H9 (cell line): ENCODE data around the gene DYNLRB1. TPM values are rescaled to one million over a fixed set of nuclear protein-coding genes. Genes with fewer than 3 reads are reported as not detected.

Experiments
- DNase-seq: peaks from one replicate; pipeline ENCODE4 v3.0.0-alpha.2; 2017
- H2AFZ ChIP-seq: one replicate; pipeline ENCODE4 v1.6.1; 2013; ENCODE audit warnings: mild to moderate bottlenecking, low read length, control low read depth, moderate library complexity
- H2AK5ac ChIP-seq: 2 replicates; pipeline ENCODE4 v1.6.1; 2013; ENCODE audit warnings: low read length, control low read depth, mixed read lengths; ENCODE audit not compliant: insufficient read length
- H2BK120ac ChIP-seq: one replicate; pipeline ENCODE4 v1.6.1; 2013; ENCODE audit warnings: low read depth, mild to moderate bottlenecking, low read length, control low read depth, inconsistent platforms; ENCODE audit not compliant: poor library complexity, severe bottlenecking
- H2BK12ac ChIP-seq: 2 replicates; pipeline ENCODE4 v1.6.1; 2013; ENCODE audit warnings: low read length, control low read depth, mixed read lengths, low read depth; ENCODE audit not compliant: insufficient read length
- H2BK15ac ChIP-seq: 2 replicates; pipeline ENCODE4 v1.6.1; 2013; ENCODE audit warnings: low read depth, low read length, control low read depth
- H2BK20ac ChIP-seq: one replicate; pipeline ENCODE4 v1.6.1; 2013; ENCODE audit warnings: low read depth, mild to moderate bottlenecking, low read length, control low read depth, inconsistent platforms; ENCODE audit not compliant: poor library complexity, severe bottlenecking
- H2BK5ac ChIP-seq: 2 replicates; pipeline ENCODE4 v1.6.1; 2013; ENCODE audit warnings: low read length, control low read depth, mixed read lengths; ENCODE audit not compliant: insufficient read length
- H3K14ac ChIP-seq: 2 replicates; pipeline ENCODE4 v1.6.1; 2013; ENCODE audit warnings: low read length, control low read depth; ENCODE audit not compliant: insufficient read depth
- H3K18ac ChIP-seq: 2 replicates; pipeline ENCODE4 v1.6.1; 2013; ENCODE audit warnings: low read depth, mild to moderate bottlenecking, mixed read lengths, low read length, control low read depth; ENCODE audit not compliant: insufficient read length
- H3K23ac ChIP-seq: 2 replicates; pipeline ENCODE4 v1.6.1; 2013; ENCODE audit warnings: low read length, control low read depth, mixed read lengths, low read depth; ENCODE audit not compliant: insufficient read length
- H3K23me2 ChIP-seq: 2 replicates; pipeline ENCODE4 v1.6.1; 2013; ENCODE audit warnings: low read depth, mild to moderate bottlenecking, mixed read lengths, low read length, control low read depth; ENCODE audit not compliant: insufficient read length, poor library complexity, severe bottlenecking
- H3K27ac ChIP-seq: 2 replicates; pipeline ENCODE4 v1.5.1; 2013; ENCODE audit warnings: low read length, control low read depth, mixed read lengths, low read depth; ENCODE audit not compliant: insufficient read length
- H3K27me3 ChIP-seq: 2 replicates; pipeline ENCODE4 v1.6.1; 2013; ENCODE audit warnings: low read length, control low read depth, inconsistent platforms; ENCODE audit not compliant: insufficient read depth
- H3K4ac ChIP-seq: 2 replicates; pipeline ENCODE4 v1.6.1; 2013; ENCODE audit warnings: low read depth, mild to moderate bottlenecking, control low read depth, inconsistent platforms, low read length, moderate library complexity
- H3K4me1 ChIP-seq: 2 replicates; pipeline ENCODE4 v1.6.1; 2013; ENCODE audit warnings: low read length, control low read depth, inconsistent platforms; ENCODE audit not compliant: insufficient read depth
- H3K4me2 ChIP-seq: 2 replicates; pipeline ENCODE4 v1.6.1; 2013; ENCODE audit warnings: low read length, control low read depth, mixed read lengths; ENCODE audit not compliant: insufficient read length, insufficient read depth
- H3K56ac ChIP-seq: 2 replicates; pipeline ENCODE4 v1.6.1; 2013; ENCODE audit warnings: low read depth, mild to moderate bottlenecking, mixed read lengths, low read length, control low read depth; ENCODE audit not compliant: insufficient read length
- H3K79me1 ChIP-seq: 2 replicates; pipeline ENCODE4 v1.6.1; 2013; ENCODE audit warnings: low read depth, mild to moderate bottlenecking, moderate library complexity, low read length, control low read depth, inconsistent platforms; ENCODE audit not compliant: insufficient read depth, poor library complexity, severe bottlenecking
- H3K79me2 ChIP-seq: 2 replicates; pipeline ENCODE4 v1.6.1; 2013; ENCODE audit warnings: low read length, control low read depth, inconsistent platforms; ENCODE audit not compliant: insufficient read depth
- H3K9ac ChIP-seq: 2 replicates; pipeline ENCODE4 v1.6.1; 2013; ENCODE audit warnings: low read length, control low read depth, mixed read lengths; ENCODE audit not compliant: insufficient read length; ENCODE audit errors: extremely low read depth
- H3K9me3 ChIP-seq: one replicate; pipeline ENCODE4 v1.6.1; 2013; ENCODE audit warnings: low read depth, low read length, inconsistent platforms; ENCODE audit not compliant: control insufficient read depth
- H3T11ph ChIP-seq: one replicate; pipeline ENCODE4 v1.6.1; 2013; ENCODE audit warnings: mild to moderate bottlenecking, low read length, control low read depth, inconsistent platforms
- H4K20me1 ChIP-seq: one replicate; pipeline ENCODE4 v1.6.1; 2013; ENCODE audit not compliant: control insufficient read depth, insufficient read length, insufficient read depth
- H4K5ac ChIP-seq: 2 replicates; pipeline ENCODE4 v1.6.1; 2013; ENCODE audit warnings: low read depth, mild to moderate bottlenecking, mixed read lengths, low read length, control low read depth; ENCODE audit not compliant: insufficient read length
- H4K8ac ChIP-seq: replicated peaks from 2 replicates; pipeline ENCODE4 v1.6.1; 2013; ENCODE audit warnings: low read length, control low read depth, mixed read lengths, low read depth; ENCODE audit not compliant: insufficient read length
- H4K91ac ChIP-seq: 2 replicates; pipeline ENCODE4 v1.6.1; 2013; ENCODE audit warnings: low read depth, mild to moderate bottlenecking, moderate library complexity, mixed read lengths, low read length, control low read depth; ENCODE audit not compliant: insufficient read length
- H3K27ac Mint-ChIP-seq, 3 experiments: 2 replicates in 2 of 3; 3 replicates in 1 of 3; pipeline ENCODE4 v1.8.0; 2020 to 2021; ENCODE audit warnings: mixed read lengths in 3 of 3, mild to moderate bottlenecking in 1 of 3, moderate library complexity in 1 of 3
- H3K27me3 Mint-ChIP-seq: 2 replicates; pipeline ENCODE4 v1.8.0; 2021; ENCODE audit warnings: low read depth, mild to moderate bottlenecking, moderate library complexity, mixed read lengths
- H3K36me3 Mint-ChIP-seq, 3 experiments: 2 replicates in 2 of 3; 3 replicates in 1 of 3; pipeline ENCODE4 v1.8.0; 2020 to 2021; ENCODE audit warnings: low read depth in 3 of 3, mixed read lengths in 3 of 3; ENCODE audit not compliant: insufficient read depth in 1 of 3
- H3K4me1 Mint-ChIP-seq, 2 experiments: 2 replicates each; pipeline ENCODE4 v1.8.0; 2020; ENCODE audit warnings: mixed read lengths in 2 of 2
- H3K4me3 Mint-ChIP-seq, 2 experiments: 2 replicates in 1 of 2; 3 replicates in 1 of 2; pipeline ENCODE4 v1.8.0; 2020 to 2021; ENCODE audit warnings: mild to moderate bottlenecking in 2 of 2, mixed read lengths in 2 of 2, moderate library complexity in 1 of 2
- H3K9me3 Mint-ChIP-seq, 2 experiments: 2 replicates in 1 of 2; 3 replicates in 1 of 2; pipeline ENCODE4 v1.8.0; 2020; ENCODE audit warnings: mild to moderate bottlenecking in 2 of 2, mixed read lengths in 2 of 2, moderate library complexity in 1 of 2
- WGBS: extraction: QIAGEN DNeasy Blood & Tissue Kit; methylation state at CpG from one replicate; pipeline ENCODE4 v1.1.7; 2013; ENCODE audit warnings: missing lambda C conversion rate, low lambda C conversion rate, mixed read lengths; ENCODE audit not compliant: insufficient read length; ENCODE audit errors: extremely low coverage; 5-methylcytosine and 5-hydroxymethylcytosine counted together
- total RNA-seq: library from RNA; stranded (reverse); gene quantifications from 2 replicates; pipeline ENCODE4 v1.2.1, GENCODE V29; 2021
- TF ChIP-seq, protein P1 (sequence below): fragments of 200-600 bp; sonication (generic); conservative IDR thresholded peaks from 3 replicates; pipeline ENCODE4 v1.8.0; 2021; ENCODE audit warnings: antibody characterized with exemption, mild to moderate bottlenecking

DYNLRB1 gene
- total RNA-seq, 1 experiment from 2014 or later, result 200 TPM

DNA sequence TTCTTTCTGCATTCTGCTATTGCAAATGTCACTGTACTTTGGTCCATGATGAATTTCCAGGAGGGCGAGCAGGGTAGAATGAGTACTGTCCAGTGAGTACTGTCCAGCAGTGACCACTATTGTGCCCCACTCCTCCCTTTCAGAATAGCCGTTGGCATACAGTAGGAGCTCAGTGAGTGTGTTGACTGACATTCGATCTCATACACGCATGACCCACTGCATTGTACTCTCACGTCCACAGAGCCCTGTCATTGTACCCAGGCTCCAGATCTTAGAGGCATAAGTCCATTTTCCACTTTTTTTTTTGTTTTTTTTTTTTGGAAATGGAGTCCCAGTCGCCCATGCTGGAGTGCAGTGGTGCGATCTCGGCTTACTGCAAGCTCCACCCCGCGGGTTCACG is 8.2 kb downstream of the DYNLRB1 start:
- H3K23ac ChIP-seq, result no peak overlapping the region
- Mint-ChIP-seq H3K36me3 (peaks cover 8 to 66% (median 41%) of the 10 kb centered on the region in 3 experiments; a peak in 6 of 7 replicates), H3K27me3 (no peaks in the 10 kb centered on the region), H3K4me1 (peaks cover 9 to 15% of the 10 kb centered on the region in 2 experiments), H3K27ac (0 out of 7 replicates have a peak overlapping the region, but pooled peaks of 1 of the 3 experiments have one; percentile 63), H3K4me3 (no peak overlapping the region), H3K9me3 (no peaks in the 10 kb centered on the region)
- no peak overlapping the region for H3K4ac ChIP-seq
- DNase-seq, result no peak
- no peak overlapping the region for H2BK20ac ChIP-seq
- H3K9ac ChIP-seq, result no peak overlapping the region
- H3K79me1 ChIP-seq, result no peaks in the 10 kb centered on the region
- H3K79me2 ChIP-seq, result peaks cover 6% of the 10 kb centered on the region; the same call in 1 of the 2 replicates
- no peak overlapping the region for H2BK15ac ChIP-seq
- H4K5ac ChIP-seq, result no peak overlapping the region
- no peaks in the 10 kb centered on the region for H3K9me3 ChIP-seq
- no peak overlapping the region for H4K8ac ChIP-seq
- no peak overlapping the region for H3T11ph ChIP-seq
- no peaks in the 10 kb centered on the region for H4K20me1 ChIP-seq
- no peak overlapping the region for H4K91ac ChIP-seq
- H3K27me3 ChIP-seq, result no peaks in the 10 kb centered on the region
- H3K4me1 ChIP-seq, result no peaks in the 10 kb centered on the region
- H2BK5ac ChIP-seq, result no peak overlapping the region
- H2AK5ac ChIP-seq, result no peak overlapping the region
- no peak overlapping the region for H3K27ac ChIP-seq
- no peak overlapping the region for H2BK12ac ChIP-seq
- H3K56ac ChIP-seq, result no peak overlapping the region
- H3K14ac ChIP-seq, result no peak overlapping the region
- H3K18ac ChIP-seq, result no peak overlapping the region
- no peak overlapping the region for H3K4me2 ChIP-seq
- no peak overlapping the region for H2AFZ ChIP-seq
- TF ChIP-seq, protein P1, sequence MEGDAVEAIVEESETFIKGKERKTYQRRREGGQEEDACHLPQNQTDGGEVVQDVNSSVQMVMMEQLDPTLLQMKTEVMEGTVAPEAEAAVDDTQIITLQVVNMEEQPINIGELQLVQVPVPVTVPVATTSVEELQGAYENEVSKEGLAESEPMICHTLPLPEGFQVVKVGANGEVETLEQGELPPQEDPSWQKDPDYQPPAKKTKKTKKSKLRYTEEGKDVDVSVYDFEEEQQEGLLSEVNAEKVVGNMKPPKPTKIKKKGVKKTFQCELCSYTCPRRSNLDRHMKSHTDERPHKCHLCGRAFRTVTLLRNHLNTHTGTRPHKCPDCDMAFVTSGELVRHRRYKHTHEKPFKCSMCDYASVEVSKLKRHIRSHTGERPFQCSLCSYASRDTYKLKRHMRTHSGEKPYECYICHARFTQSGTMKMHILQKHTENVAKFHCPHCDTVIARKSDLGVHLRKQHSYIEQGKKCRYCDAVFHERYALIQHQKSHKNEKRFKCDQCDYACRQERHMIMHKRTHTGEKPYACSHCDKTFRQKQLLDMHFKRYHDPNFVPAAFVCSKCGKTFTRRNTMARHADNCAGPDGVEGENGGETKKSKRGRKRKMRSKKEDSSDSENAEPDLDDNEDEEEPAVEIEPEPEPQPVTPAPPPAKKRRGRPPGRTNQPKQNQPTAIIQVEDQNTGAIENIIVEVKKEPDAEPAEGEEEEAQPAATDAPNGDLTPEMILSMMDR, result no peak
- H2BK120ac ChIP-seq, result no peak overlapping the region
- WGBS, result no CpG with 5 or more reads among the region's 11 CpGs
- no peaks in the 10 kb centered on the region for H3K23me2 ChIP-seq
